HepG2 (cell line): ENCODE results near the gene GNPDA1. TPM values are rescaled to one million over a fixed set of nuclear protein-coding genes. Genes with fewer than 3 reads are reported as not detected.

Experiments
- ATAC-seq: fragments of 200-7000 bp; cut with Tn5 transposase; 3 replicates; pipeline ENCODE4 v1.9.1; 2020; ENCODE audit warnings: mild to moderate bottlenecking, moderate library complexity
- BruUV-seq: library from RNA; stranded (reverse); fragments of 400-500 nt; replicated peaks from 2 replicates; lab custom pipeline; 2021; lab: Mats Ljungman, UMichigan
- CTCF ChIA-PET: fragments of 300-600 bp; formaldehyde crosslinking; extraction: SDS; loops from one replicate; lab custom pipeline; 2021; ENCODE audit warnings: low total read pairs, inconsistent platforms, low intra/inter-chr PET ratio; lab: Yijun Ruan, JAX
- POLR2A ChIA-PET: fragments of 350-600 bp; sonication (Branson Sonifier 250); formaldehyde crosslinking; loops from one replicate; lab custom pipeline; 2020; ENCODE audit warnings: antibody characterized with exemption, inconsistent platforms; lab: Yijun Ruan, JAX
- DNase-seq: peaks from one replicate; pipeline ENCODE4 v3.0.0-alpha.2; 2015; ENCODE audit warnings: low spot score
- FAIRE-seq: peaks from 3 replicates; lab custom pipeline; 2011; peaks lifted over from hg19 to GRCh38; lab: Jason Lieb, UNC
- H2AFZ ChIP-seq: one replicate; pipeline ENCODE4 v1.6.1; 2011; ENCODE audit warnings: low read length, inconsistent platforms
- H3K27ac ChIP-seq: fragments of 300-600 bp; 3 replicates; pipeline ENCODE4 v1.8.0; 2011; ENCODE audit warnings: mixed run types, mild to moderate bottlenecking, mixed read lengths, low read length, inconsistent platforms; ENCODE audit not compliant: insufficient read depth; ENCODE audit errors: extremely low read length
- H3K27me3 ChIP-seq, 2 experiments: fragments of 200-600 bp in 1 of 2; 2 replicates in 1 of 2; 3 replicates in 1 of 2; pipeline versions ENCODE4 v1.6.0 to v1.8.0; 2011; ENCODE audit warnings: low read length in 2 of 2, mild to moderate bottlenecking in 2 of 2, moderate library complexity in 2 of 2, inconsistent platforms in 1 of 2; ENCODE audit not compliant: insufficient read depth in 2 of 2, control insufficient read depth in 1 of 2
- H3K36me3 ChIP-seq, 2 experiments: fragments of 200-600 bp in 1 of 2; replicated peaks in 1 of 2; 2 replicates in 1 of 2; 3 replicates in 1 of 2; pipeline versions ENCODE4 v1.5.1 to v1.8.0; 2011; ENCODE audit warnings: low read length in 2 of 2, inconsistent platforms in 1 of 2; ENCODE audit not compliant: insufficient read depth in 2 of 2, control insufficient read depth in 1 of 2
- H3K4me1 ChIP-seq: 2 replicates; pipeline ENCODE4 v1.5.1; 2012; ENCODE audit warnings: low read length, inconsistent platforms; ENCODE audit not compliant: insufficient read depth
- H3K4me2 ChIP-seq: 2 replicates; pipeline ENCODE4 v1.6.0; 2011; ENCODE audit warnings: low read depth, low read length, inconsistent platforms
- H3K4me3 ChIP-seq, 3 experiments: fragments of 200-600 bp in 1 of 3; sonication (generic), shearing (Covaris generic) in 1 of 3; replicated peaks in 1 of 3; 2 replicates each; pipeline ENCODE4 v1.5.1; 2011 to 2016; ENCODE audit warnings: low read length in 3 of 3, inconsistent platforms in 2 of 3, low read depth in 2 of 3, mild to moderate bottlenecking in 2 of 3, control low read depth in 1 of 3, mixed read lengths in 1 of 3; ENCODE audit not compliant: insufficient read depth in 1 of 3
- H3K79me2 ChIP-seq: one replicate; pipeline ENCODE4 v1.6.1; 2011; ENCODE audit warnings: low read length, inconsistent platforms; ENCODE audit not compliant: insufficient read depth
- H3K9ac ChIP-seq: 2 replicates; pipeline ENCODE4 v1.6.0; 2011; ENCODE audit warnings: mild to moderate bottlenecking, low read depth, low read length, inconsistent platforms; ENCODE audit not compliant: insufficient read depth
- H3K9me3 ChIP-seq: 2 replicates; pipeline ENCODE4 v1.5.1; 2012; ENCODE audit warnings: mild to moderate bottlenecking, low read length
- H4K20me1 ChIP-seq: 2 replicates; pipeline ENCODE4 v1.6.0; 2011; ENCODE audit warnings: inconsistent platforms, mild to moderate bottlenecking, low read length, moderate library complexity; ENCODE audit not compliant: insufficient read depth
- CHD4 ChIP-seq: fragments of 200-600 bp; sonication (generic); IDR thresholded peaks from 2 replicates; pipeline ENCODE4 v1.7.0; 2017; ENCODE audit warnings: mild to moderate bottlenecking, low read length, borderline replicate concordance
- CREBL2 ChIP-seq: sonication (generic); formaldehyde crosslinking; IDR thresholded peaks from 2 replicates; pipeline ENCODE4 v1.8.1; 2023; ENCODE audit warnings: missing genetic modification reagents, mild to moderate bottlenecking, borderline replicate concordance
- HDAC1 ChIP-seq: sonication (generic); formaldehyde crosslinking; IDR thresholded peaks from 2 replicates; pipeline ENCODE4 v1.5.1; 2020; ENCODE audit warnings: mild to moderate bottlenecking, missing genetic modification reagents
- JDP2 ChIP-seq: sonication (generic); formaldehyde crosslinking; IDR thresholded peaks from 2 replicates; pipeline ENCODE4 v1.8.1; 2022; ENCODE audit warnings: missing genetic modification reagents, borderline replicate concordance
- MLLT10 ChIP-seq: sonication (generic); formaldehyde crosslinking; IDR thresholded peaks from 2 replicates; pipeline ENCODE4 v1.4.0; 2020; ENCODE audit warnings: missing genetic modification reagents
- PTBP1 ChIP-seq: fragments of 200-400 bp; formaldehyde crosslinking; IDR thresholded peaks from 2 replicates; pipeline ENCODE4 v1.6.1; 2018; ENCODE audit warnings: low read length, low read depth; ENCODE audit not compliant: poor library complexity, severe bottlenecking
- SCMH1 ChIP-seq: sonication (generic); formaldehyde crosslinking; IDR thresholded peaks from 2 replicates; pipeline ENCODE4 v1.9.0; 2021; ENCODE audit warnings: missing genetic modification reagents, mild to moderate bottlenecking, borderline replicate concordance
- SIN3B ChIP-seq: fragments of 150-350 bp; IDR thresholded peaks from 2 replicates; pipeline ENCODE4 v1.6.1; 2014; ENCODE audit warnings: low read length
- SNAPC5 ChIP-seq: sonication (generic); formaldehyde crosslinking; IDR thresholded peaks from 2 replicates; pipeline ENCODE4 v1.8.1; 2023; ENCODE audit warnings: mild to moderate bottlenecking, missing genetic modification reagents, borderline replicate concordance
- SP1 ChIP-seq, 2 experiments: fragments of 450-650 bp in 1 of 2; sonication (generic) in 1 of 2; formaldehyde crosslinking in 1 of 2; IDR thresholded peaks; 2 replicates each; pipeline versions ENCODE4 v1.4.0 to v1.6.1; 2016 to 2020; ENCODE audit warnings: missing genetic modification reagents in 1 of 2
- SP140L ChIP-seq: sonication (generic); formaldehyde crosslinking; IDR thresholded peaks from 2 replicates; pipeline ENCODE4 v1.4.0; 2020; ENCODE audit warnings: missing genetic modification reagents, borderline replicate concordance
- SRY ChIP-seq: sonication (generic); formaldehyde crosslinking; IDR thresholded peaks from 2 replicates; pipeline ENCODE4 v1.8.0; 2022; ENCODE audit warnings: mild to moderate bottlenecking, missing genetic modification reagents
- ZFP1 ChIP-seq: IDR thresholded peaks from 2 replicates; pipeline ENCODE4 v1.6.1; 2016
- ZMYM4 ChIP-seq: sonication (generic); formaldehyde crosslinking; IDR thresholded peaks from 2 replicates; pipeline ENCODE4 v1.8.1; 2023; ENCODE audit warnings: mild to moderate bottlenecking, missing genetic modification reagents
- WGBS: methylation state at CpG from one replicate; pipeline ENCODE4 v1.1.6; 2017; ENCODE audit warnings: low lambda C conversion rate; 5-methylcytosine and 5-hydroxymethylcytosine counted together
- in situ Hi-C: cut with HindIII; loops from 2 replicates; pipeline ENCODE4 v1.10.0; 2017; ENCODE audit warnings: low pct_unique_long_range_greater_than_20kb; ENCODE audit not compliant: extremely low pct_ligation_motif_present
- intact Hi-C: fragments of 100-400 bp; cut with micrococcal nuclease; formaldehyde crosslinking; loops from one replicate; pipeline ENCODE4 v1.10.0; 2022; ENCODE audit not compliant: unreplicated experiment
- polyA plus RNA-seq, 8 experiments: library from polyadenylated mRNA; depleted of rRNA in 3 of 8; stranded (reverse) in 7 of 8; unstranded in 1 of 8; fragments of >200 nt; fragmentation: Illumina TruSeq in 4 of 8; extraction: Trizol in 4 of 8; gene quantifications; 2 replicates each; pipeline versions ENCODE4 v1.2.1 to v1.2.3, GENCODE V29; 2011 to 2016; ENCODE audit warnings: low read depth in 4 of 8, missing spikeins in 1 of 8, mixed read lengths in 1 of 8; ENCODE audit not compliant: insufficient read depth in 1 of 8
- total RNA-seq, 5 experiments: library from RNA; depleted of rRNA; stranded (reverse); fragments of >200 nt; fragmentation: Illumina TruSeq; extraction: Trizol; gene quantifications; 2 replicates each; pipeline ENCODE4 v1.2.3, GENCODE V29; 2016; ENCODE audit warnings: low read depth in 1 of 5
- TF ChIP-seq, protein P1 (sequence below): IDR thresholded peaks from 2 replicates; pipeline ENCODE4 v1.6.1; 2016; ENCODE audit warnings: missing compliant biosample characterization, missing genetic modification reagents, borderline replicate concordance
- TF ChIP-seq, protein P2 (sequence below): sonication (generic); formaldehyde crosslinking; IDR thresholded peaks from 2 replicates; pipeline ENCODE4 v1.5.1; 2020; ENCODE audit warnings: missing genetic modification reagents, mild to moderate bottlenecking, borderline replicate concordance

The GNPDA1 gene
- total and polyA plus RNA-seq, 2 of the 13 experiments (the other 11 are each of a cell fraction or from before 2014, with no cell fraction given) = 6.0 to 54.1 TPM

- CTCF ChIA-PET = no interaction called here
- H3K27me3 ChIP-seq = peaks cover 2 to 37% of the 10 kb centered on the region in 2 experiments; a peak in 3 of 5 replicates
Observed at GRCh38 chr5:142032150-142032549, 19.3 kb upstream of the GNPDA1 start.

DNA sequence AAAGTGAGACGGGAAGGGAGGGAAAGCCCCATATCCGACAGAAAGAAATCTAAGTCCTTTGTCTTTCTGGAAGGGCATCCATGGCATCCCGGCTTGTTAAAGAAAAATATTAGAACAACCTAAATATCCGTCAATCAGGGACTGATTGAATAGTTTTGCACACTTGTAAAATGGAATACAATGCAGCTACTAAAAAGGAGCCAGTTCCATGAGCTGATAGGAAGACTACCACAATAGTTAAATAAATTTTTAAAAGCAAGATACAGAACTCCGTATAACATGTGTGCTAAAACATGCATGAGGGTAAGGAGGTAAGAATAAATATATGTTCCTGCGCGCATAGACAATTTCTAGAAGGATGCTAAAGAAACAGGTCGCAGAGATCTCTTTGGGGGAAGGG lies 12.8 kb upstream of the GNPDA1 start:
- H2AFZ ChIP-seq = peak overlapping the region; percentile 70
- H3K27ac ChIP-seq = no peak overlapping the region

More at GRCh38 chr5:142032150-142032549, 19.3 kb upstream of the GNPDA1 start:
- H3K9me3 ChIP-seq = no peaks in the 10 kb centered on the region
- FAIRE-seq (no peak), DNase-seq (no peak), ATAC-seq (no peak)
- no peak overlapping the region for H2AFZ ChIP-seq
- no peak overlapping the region for H3K4me3 ChIP-seq
- BruUV-seq = no TSS peak
- POLR2A ChIA-PET = interaction anchor here (1.5 kb wide), 1 partner anchor 19 kb away, joined by 5 read pairs; the partner anchor contains the start of gene GNPDA1
- no peak for TF ChIP-seq SCMH1 (CRISPR knock-in tag)
- TF ChIP-seq ZMYM4 (CRISPR knock-in tag) = no peak
- no peak for TF ChIP-seq CHD4
- no peak for TF ChIP-seq SP140L (CRISPR knock-in tag)
- no peak for TF ChIP-seq SP1 (IDR thresholded peaks at IDR 0.05)
- no peak for TF ChIP-seq SP1 (CRISPR knock-in tag; IDR thresholded peaks at IDR 0.05)
- no peak for TF ChIP-seq SIN3B
- TF ChIP-seq PTBP1 = no peak
- no peak for TF ChIP-seq CREBL2 (CRISPR knock-in tag)
- no peak for TF ChIP-seq SRY
- no peak for TF ChIP-seq HDAC1
- no peak for TF ChIP-seq JDP2
- H3K79me2 ChIP-seq = no peaks in the 10 kb centered on the region
- whole genome bisulfite sequencing = 16% methylated on average over 2 of the region's 2 CpGs
- no peaks in the 10 kb centered on the region for H3K4me1 ChIP-seq
- no peaks in the 10 kb centered on the region for H3K36me3 ChIP-seq
- no peak overlapping the region for H3K4me2 ChIP-seq
- in situ Hi-C loops (no loop called here), intact Hi-C loops (no loop called here)
- H3K27ac ChIP-seq = no peak overlapping the region
- no peak overlapping the region for H3K9ac ChIP-seq
- H4K20me1 ChIP-seq = no peaks in the 10 kb centered on the region

More for the DNA sequence above, 12.8 kb upstream of the GNPDA1 start:
- TF ChIP-seq ZFP1 (CRISPR knock-in tag) (no peak), SNAPC5 (CRISPR knock-in tag) (no peak), MLLT10 (CRISPR knock-in tag) (no peak)
- TF ChIP-seq, protein P1, sequence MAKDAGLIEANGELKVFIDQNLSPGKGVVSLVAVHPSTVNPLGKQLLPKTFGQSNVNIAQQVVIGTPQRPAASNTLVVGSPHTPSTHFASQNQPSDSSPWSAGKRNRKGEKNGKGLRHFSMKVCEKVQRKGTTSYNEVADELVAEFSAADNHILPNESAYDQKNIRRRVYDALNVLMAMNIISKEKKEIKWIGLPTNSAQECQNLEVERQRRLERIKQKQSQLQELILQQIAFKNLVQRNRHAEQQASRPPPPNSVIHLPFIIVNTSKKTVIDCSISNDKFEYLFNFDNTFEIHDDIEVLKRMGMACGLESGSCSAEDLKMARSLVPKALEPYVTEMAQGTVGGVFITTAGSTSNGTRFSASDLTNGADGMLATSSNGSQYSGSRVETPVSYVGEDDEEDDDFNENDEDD (CRISPR knock-in tag) = no peak
- TF ChIP-seq, protein P2, sequence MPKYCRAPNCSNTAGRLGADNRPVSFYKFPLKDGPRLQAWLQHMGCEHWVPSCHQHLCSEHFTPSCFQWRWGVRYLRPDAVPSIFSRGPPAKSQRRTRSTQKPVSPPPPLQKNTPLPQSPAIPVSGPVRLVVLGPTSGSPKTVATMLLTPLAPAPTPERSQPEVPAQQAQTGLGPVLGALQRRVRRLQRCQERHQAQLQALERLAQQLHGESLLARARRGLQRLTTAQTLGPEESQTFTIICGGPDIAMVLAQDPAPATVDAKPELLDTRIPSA = no peak
- in situ Hi-C loops (no loop called here), intact Hi-C loops (no loop called here)
- ChIA-PET POLR2A (interaction anchor here (1.0 to 1.7 kb wide), 3 partner anchors 12 to 102 kb away, joined by 3 to 12 read pairs (median 3); partner anchors contain the start of genes DELE1 and GNPDA1), CTCF (no interaction called here)
- FAIRE-seq = no peak
- no peak for ATAC-seq
- DNase-seq = no peak
- Histone ChIP-seq H3K4me3 (no peak overlapping the region; a peak in 1 of 6 replicates), H3K79me2 (no peaks in the 10 kb centered on the region), H3K36me3 (no peaks in the 10 kb centered on the region), H3K27me3 (peaks cover 0 to 10% of the 10 kb centered on the region in 2 experiments; a peak in 2 of 5 replicates), H3K4me1 (peaks cover 16% of the 10 kb centered on the region), H4K20me1 (no peaks in the 10 kb centered on the region), H3K9ac (no peak overlapping the region), H3K9me3 (no peaks in the 10 kb centered on the region), H3K4me2 (peak overlapping the region; percentile 79)
- no TSS peak for BruUV-seq
- WGBS = 79% methylated on average over 7 of the region's 8 CpGs
